Right lobe of liver (tissue), 6 donors: ENCODE measurements around the gene NFKB1. TPM values are rescaled to one million over a fixed set of nuclear protein-coding genes. Genes with fewer than 3 reads are reported as not detected.

Experiments
- ATAC-seq, 4 donors: fragments of 200-7000 bp; cut with Tn5 transposase; one replicate each; pipeline ENCODE4 v1.9.1; 2020; ENCODE audit warnings: mild to moderate bottlenecking in 4 of 4, moderate library complexity in 4 of 4
- DNase-seq, 3 donors: peaks; one replicate each; pipeline ENCODE4 v3.0.0-alpha.2; 2020
- H3K27ac ChIP-seq, 3 donors: fragments of 200-600 bp; one replicate each; pipeline ENCODE4 v1.8.0; 2022
- H3K27me3 ChIP-seq, 2 donors: fragments of 200-600 bp; one replicate each; pipeline ENCODE4 v1.8.0; 2022
- H3K36me3 ChIP-seq, 4 donors: fragments of 200-600 bp; sonication (generic) in 1 of 4; one replicate each; pipeline versions ENCODE4 v1.5.1 to v1.8.0; 2017 to 2022; ENCODE audit warnings: control low read depth in 1 of 4
- H3K4me1 ChIP-seq, 4 donors: fragments of 200-600 bp; sonication (generic) in 1 of 4; one replicate each; pipeline versions ENCODE4 v1.5.1 to v1.8.0; 2017 to 2022; ENCODE audit warnings: control low read depth in 1 of 4
- H3K4me3 ChIP-seq, 3 donors: fragments of 200-600 bp; one replicate each; pipeline ENCODE4 v1.8.0; 2022
- H3K9me3 ChIP-seq, 4 donors: fragments of 200-600 bp; sonication (generic) in 1 of 4; one replicate each; pipeline versions ENCODE4 v1.5.1 to v1.8.0; 2017 to 2022; ENCODE audit warnings: control low read depth in 1 of 4
- CTCF ChIP-seq, 4 donors: fragments of 200-600 bp in 3 of 4; fragments of 450-650 bp in 1 of 4; IDR thresholded peaks; one replicate each; pipeline versions ENCODE4 v1.5.1 to v1.8.0; 2016 to 2022; ENCODE audit warnings: antibody characterized with exemption in 4 of 4, mild to moderate bottlenecking in 2 of 4
- POLR2A ChIP-seq: fragments of 450-650 bp; IDR thresholded peaks from one replicate; pipeline ENCODE4 v1.6.1; 2017; ENCODE audit warnings: antibody characterized with exemption, mild to moderate bottlenecking
- WGBS: methylation state at CpG from one replicate; pipeline ENCODE4 v1.1.6; 2018; ENCODE audit warnings: low coverage, low lambda C conversion rate; ENCODE audit not compliant: insufficient coverage; ENCODE audit errors: missing lambda C conversion rate; 5-methylcytosine and 5-hydroxymethylcytosine counted together
- intact Hi-C, 2 donors: fragments of 100-400 bp; cut with DNase I; formaldehyde crosslinking; loops; one replicate each; pipeline versions ENCODE4 v1.11.2 to v1.14.1; 2022
- total RNA-seq, 6 experiments: library from RNA; depleted of rRNA in 2 of 6; stranded (reverse); fragments of >200 nt in 2 of 6; fragmentation: NEBNext Ultra II Directional in 3 of 6; extraction: Animal tissue kit (Norgen Biotek cat#: 25700) in 3 of 6; gene quantifications; one replicate each; pipeline versions ENCODE4 v1.1.0 to v1.2.4, GENCODE V29; 2016 to 2023
- donor health status: DM: no; HTN: yes; CAD: no.
- donor health status: DM: no; HTN: no; CAD: no.
- donor health status: DM: no; HTN: no; CAD: no.
- donor health status: DM: no; HTN: yes; CAD: no.
- donor health status: DM: no; HTN: yes; CAD: no.

NFKB1 gene
- total RNA-seq, 6 experiments from 2014 or later = 13.8 to 48.6 (median 17.5) TPM

- 100% methylated on average over 2 of the region's 3 CpGs for WGBS
- no peaks in the 10 kb centered on the region for H3K9me3 ChIP-seq
- H3K27me3 ChIP-seq = no peaks in the 10 kb centered on the region
- ATAC-seq (no peak), DNase-seq (no peak)
- H3K4me3 ChIP-seq = no peak overlapping the region
- H3K36me3 ChIP-seq = peaks cover 5 to 68% (median 21%) of the 10 kb centered on the region in 4 donors
- H3K27ac ChIP-seq = no peak overlapping the region
- intact Hi-C loops = no loop called here
- TF ChIP-seq CTCF (IDR thresholded peaks at IDR 0.05) (no peak), POLR2A (no peak)
- H3K4me1 ChIP-seq = no peaks in the 10 kb centered on the region
Observed at GRCh38 chr4:102606261-102606660, 105.1 kb downstream of the NFKB1 start.

GRCh38 chr4:102606846-102607450 is 105.8 kb downstream of the NFKB1 start:
- no peak overlapping the region for H3K4me3 ChIP-seq
- no peak for TF ChIP-seq CTCF (IDR thresholded peaks at IDR 0.05)
- TF ChIP-seq POLR2A = no peak
- no peaks in the 10 kb centered on the region for H3K4me1 ChIP-seq
- ATAC-seq (no peak), DNase-seq (no peak)
- intact Hi-C loops = no loop called here
- peaks cover 11 to 75% (median 27%) of the 10 kb centered on the region in 4 donors for H3K36me3 ChIP-seq
- WGBS = 80% methylated on average over 6 of the region's 7 CpGs
- no peaks in the 10 kb centered on the region for H3K27me3 ChIP-seq
- H3K9me3 ChIP-seq = no peaks in the 10 kb centered on the region
- no peak overlapping the region for H3K27ac ChIP-seq

GRCh38 chr4:102608190-102608589 is 107.0 kb downstream of the NFKB1 start:
- Histone ChIP-seq H3K27me3 (no peaks in the 10 kb centered on the region), H3K27ac (no peak overlapping the region), H3K4me1 (no peaks in the 10 kb centered on the region), H3K36me3 (peaks cover 12 to 80% (median 33%) of the 10 kb centered on the region in 4 donors), H3K4me3 (no peak overlapping the region), H3K9me3 (no peaks in the 10 kb centered on the region)
- intact Hi-C loops = no loop called here
- DNase-seq (no peak), ATAC-seq (no peak)
- WGBS = 82% methylated on average over 1 of the region's 1 CpG
- TF ChIP-seq POLR2A (no peak), CTCF (IDR thresholded peaks at IDR 0.05) (no peak)

- DNase-seq (no peak), ATAC-seq (no peak)
- Histone ChIP-seq H3K9me3 (no peaks in the 10 kb centered on the region), H3K4me3 (no peak overlapping the region), H3K4me1 (no peaks in the 10 kb centered on the region), H3K27ac (no peak overlapping the region), H3K36me3 (peaks cover 12 to 84% (median 35%) of the 10 kb centered on the region in 4 donors), H3K27me3 (no peaks in the 10 kb centered on the region)
- no peak for TF ChIP-seq POLR2A
- peak; percentile 9 to 35 (median 23) for TF ChIP-seq CTCF (IDR thresholded peaks at IDR 0.05)
- intact Hi-C loops = loop anchor here in 1 of 2 donors (10.0 kb wide), 1 partner anchor 395 kb away; no protein-coding TSS in a partner anchor
Observed at GRCh38 chr4:102610007-102610406, 108.8 kb downstream of the NFKB1 start.
